ENCODE data around the gene PTPRH. TPM values are rescaled to one million over a fixed set of nuclear protein-coding genes. Genes with fewer than 3 reads are reported as not detected.

PTPRH gene

GRCh38 chr19:55134736-55135135, 74.6 kb downstream of the PTPRH start:
- Histone ChIP-seq H3K23ac (ENCODE audit: low read length) (no peak overlapping the region), H3K79me2 (ENCODE audit: control insufficient read depth, insufficient read depth, low read length) (no peaks in the 10 kb centered on the region), H3K56ac (ENCODE audit: low read length) (no peak overlapping the region), H3K36me3 (ENCODE audit: control insufficient read depth, insufficient read depth, low read length) (no peaks in the 10 kb centered on the region), H3K27ac (ENCODE audit: low read depth, low read length) (no peak overlapping the region), H3K9ac (ENCODE audit: low read length) (no peak overlapping the region), H4K5ac (ENCODE audit: low read length) (no peak overlapping the region), H2BK120ac (ENCODE audit: low read depth, low read length) (no peak overlapping the region), H3K4ac (ENCODE audit: low read depth, low read length) (no peak overlapping the region), H3K18ac (ENCODE audit: low read length) (no peak overlapping the region), H3K4me2 (ENCODE audit: low read length) (no peak overlapping the region), H2BK15ac (replicated peaks; ENCODE audit: low read depth) (no peak overlapping the region), H2AK5ac (ENCODE audit: low read length) (no peak overlapping the region), H3K79me1 (ENCODE audit: low read length) (no peaks in the 10 kb centered on the region), H4K8ac (ENCODE audit: low read depth, low read length) (no peak overlapping the region), H3K27me3 (ENCODE audit: insufficient read depth, low read length, poor library complexity) (no peaks in the 10 kb centered on the region), H2BK5ac (ENCODE audit: low read length) (no peak overlapping the region), H3K4me3 (ENCODE audit: low read length) (no peak overlapping the region), H3K4me1 (ENCODE audit: control insufficient read depth, low read depth, low read length) (no peaks in the 10 kb centered on the region)
- WGBS (ENCODE audit: extremely low coverage, insufficient coverage, low lambda C conversion rate) = no CpG with 5 or more reads among the region's 3 CpGs
- no peak for DNase-seq

- no peaks in the 10 kb centered on the region for H3K27me3 ChIP-seq (ENCODE audit: insufficient read depth, low read length, poor library complexity)
- no peak overlapping the region for H4K8ac ChIP-seq (ENCODE audit: low read depth, low read length)
- no CpG with 5 or more reads among the region's 25 CpGs for WGBS (ENCODE audit: extremely low coverage, insufficient coverage, low lambda C conversion rate)
- no peak overlapping the region for H3K18ac ChIP-seq (ENCODE audit: low read length)
- H2BK5ac ChIP-seq (ENCODE audit: low read length) = no peak overlapping the region
- H3K23ac ChIP-seq (ENCODE audit: low read length) = no peak overlapping the region
- H3K79me1 ChIP-seq (ENCODE audit: low read length) = no peaks in the 10 kb centered on the region
- H3K4me3 ChIP-seq (ENCODE audit: low read length) = no peak overlapping the region
- H3K9ac ChIP-seq (ENCODE audit: low read length) = no peak overlapping the region
- no peak for DNase-seq
- no peak overlapping the region for H4K5ac ChIP-seq (ENCODE audit: low read length)
- no peak overlapping the region for H2BK120ac ChIP-seq (ENCODE audit: low read depth, low read length)
- no peaks in the 10 kb centered on the region for H3K36me3 ChIP-seq (ENCODE audit: control insufficient read depth, insufficient read depth, low read length)
- no peak overlapping the region for H3K56ac ChIP-seq (ENCODE audit: low read length)
- no peak overlapping the region for H3K4ac ChIP-seq (ENCODE audit: low read depth, low read length)
- H3K4me1 ChIP-seq (ENCODE audit: control insufficient read depth, low read depth, low read length) = no peaks in the 10 kb centered on the region
- no peak overlapping the region for H3K27ac ChIP-seq (ENCODE audit: low read depth, low read length)
- no peaks in the 10 kb centered on the region for H3K79me2 ChIP-seq (ENCODE audit: control insufficient read depth, insufficient read depth, low read length)
- no peak overlapping the region for H2BK15ac ChIP-seq (replicated peaks; ENCODE audit: low read depth)
- no peak overlapping the region for H2AK5ac ChIP-seq (ENCODE audit: low read length)
- H3K4me2 ChIP-seq (ENCODE audit: low read length) = no peak overlapping the region
Observed at GRCh38 chr19:55133639-55134444, 75.5 kb downstream of the PTPRH start.

- Histone ChIP-seq H2BK120ac (ENCODE audit: low read depth, low read length) (no peak overlapping the region), H4K8ac (ENCODE audit: low read depth, low read length) (no peak overlapping the region), H3K9ac (ENCODE audit: low read length) (no peak overlapping the region), H3K56ac (ENCODE audit: low read length) (no peak overlapping the region), H3K4me3 (ENCODE audit: low read length) (no peak overlapping the region), H2BK5ac (ENCODE audit: low read length) (no peak overlapping the region), H3K18ac (ENCODE audit: low read length) (no peak overlapping the region), H3K79me1 (ENCODE audit: low read length) (no peaks in the 10 kb centered on the region), H2BK15ac (replicated peaks; ENCODE audit: low read depth) (no peak overlapping the region), H4K5ac (ENCODE audit: low read length) (no peak overlapping the region), H3K4me1 (ENCODE audit: control insufficient read depth, low read depth, low read length) (no peaks in the 10 kb centered on the region), H2AK5ac (ENCODE audit: low read length) (no peak overlapping the region), H3K27ac (ENCODE audit: low read depth, low read length) (no peak overlapping the region), H3K27me3 (ENCODE audit: insufficient read depth, low read length, poor library complexity) (no peaks in the 10 kb centered on the region), H3K4me2 (ENCODE audit: low read length) (no peak overlapping the region), H3K79me2 (ENCODE audit: control insufficient read depth, insufficient read depth, low read length) (no peaks in the 10 kb centered on the region), H3K4ac (ENCODE audit: low read depth, low read length) (no peak overlapping the region), H3K36me3 (ENCODE audit: control insufficient read depth, insufficient read depth, low read length) (no peaks in the 10 kb centered on the region), H3K23ac (ENCODE audit: low read length) (no peak overlapping the region)
- DNase-seq = no peak
- no CpG with 5 or more reads among the region's 14 CpGs for WGBS (ENCODE audit: extremely low coverage, insufficient coverage, low lambda C conversion rate)
Observed at GRCh38 chr19:55132453-55133129, 76.7 kb downstream of the PTPRH start.

DNA sequence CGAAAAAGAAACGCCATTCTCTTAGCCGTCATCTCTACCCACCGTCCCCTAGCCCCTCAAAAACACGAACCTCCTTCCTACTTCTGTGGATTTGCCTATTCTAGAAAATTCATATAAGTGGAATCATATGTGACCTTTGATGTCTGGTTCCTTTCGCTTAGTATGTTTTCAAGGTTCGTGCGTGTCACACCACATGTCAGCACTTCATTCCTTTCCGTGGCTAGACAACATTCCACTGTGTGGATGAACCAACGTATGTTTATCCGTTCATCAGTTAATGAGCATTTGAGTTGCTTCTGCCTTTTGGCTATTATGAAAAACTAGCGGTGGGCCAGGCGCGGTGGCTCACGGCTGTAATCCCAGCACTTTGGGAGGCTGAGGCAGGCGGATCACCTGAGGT, 77.9 kb downstream of the PTPRH start:
- H2BK120ac ChIP-seq (ENCODE audit: low read depth, low read length) = no peak overlapping the region
- DNase-seq = no peak
- H3K4me3 ChIP-seq (ENCODE audit: low read length) = no peak overlapping the region
- H4K5ac ChIP-seq (ENCODE audit: low read length) = no peak overlapping the region
- no peak overlapping the region for H3K18ac ChIP-seq (ENCODE audit: low read length)
- no peak overlapping the region for H2BK15ac ChIP-seq (replicated peaks; ENCODE audit: low read depth)
- no peak overlapping the region for H3K4ac ChIP-seq (ENCODE audit: low read depth, low read length)
- no peaks in the 10 kb centered on the region for H3K27me3 ChIP-seq (ENCODE audit: insufficient read depth, low read length, poor library complexity)
- H2AK5ac ChIP-seq (ENCODE audit: low read length) = no peak overlapping the region
- H3K4me2 ChIP-seq (ENCODE audit: low read length) = no peak overlapping the region
- WGBS (ENCODE audit: extremely low coverage, insufficient coverage, low lambda C conversion rate) = 100% methylated on average over 3 of the region's 16 CpGs
- no peak overlapping the region for H2BK5ac ChIP-seq (ENCODE audit: low read length)
- H3K36me3 ChIP-seq (ENCODE audit: control insufficient read depth, insufficient read depth, low read length) = no peaks in the 10 kb centered on the region
- no peaks in the 10 kb centered on the region for H3K79me1 ChIP-seq (ENCODE audit: low read length)
- H3K23ac ChIP-seq (ENCODE audit: low read length) = no peak overlapping the region
- H4K8ac ChIP-seq (ENCODE audit: low read depth, low read length) = no peak overlapping the region
- no peaks in the 10 kb centered on the region for H3K79me2 ChIP-seq (ENCODE audit: control insufficient read depth, insufficient read depth, low read length)
- H3K9ac ChIP-seq (ENCODE audit: low read length) = no peak overlapping the region
- H3K27ac ChIP-seq (ENCODE audit: low read depth, low read length) = no peak overlapping the region
- H3K4me1 ChIP-seq (ENCODE audit: control insufficient read depth, low read depth, low read length) = no peaks in the 10 kb centered on the region
- H3K56ac ChIP-seq (ENCODE audit: low read length) = no peak overlapping the region

Small RNA genes lying within 50 kb of the gene (small RNA-seq; reads per million reads assigned to genes)
- not detected for gene MIR6802 (ENCODE audit: insufficient read depth)
- not detected for gene MIR6803 (ENCODE audit: insufficient read depth)
- gene MIR6804 (ENCODE audit: insufficient read depth) = 0.54 reads per million
- gene RF01210 (ENCODE audit: insufficient read depth) = not detected
